GM18519 (cell line): ENCODE results near the gene CSMD2.

Experiments
- ATAC-seq: cut with Tn5 transposase; IDR thresholded peaks from one replicate; pipeline ENCODE4 v1.9.1; 2021; ENCODE audit warnings: mild to moderate bottlenecking, moderate library complexity; ENCODE audit not compliant: unreplicated experiment, low FRiP score

The CSMD2 gene

GRCh38 chr1:33709174-33709782 is 455.8 kb downstream of the CSMD2 start:
- no peak for ATAC-seq

GRCh38 chr1:33706634-33707255 is 458.3 kb downstream of the CSMD2 start:
- no peak for ATAC-seq

GRCh38 chr1:33703464-33703863 is 461.6 kb downstream of the CSMD2 start:
- no peak for ATAC-seq

- ATAC-seq: no peak
Observed at GRCh38 chr1:33698361-33699035, 466.5 kb downstream of the CSMD2 start.

- ATAC-seq: no peak
Observed at GRCh38 chr1:33697816-33698215, 467.2 kb downstream of the CSMD2 start.

GRCh38 chr1:33696962-33697361 is 468.1 kb downstream of the CSMD2 start:
- no peak for ATAC-seq

- ATAC-seq: no peak
Observed at GRCh38 chr1:33696311-33696710, 468.7 kb downstream of the CSMD2 start.

- ATAC-seq: no peak
Observed at GRCh38 chr1:33692206-33693188, 472.5 kb downstream of the CSMD2 start.

- ATAC-seq: no peak
Observed at GRCh38 chr1:33687000-33687399, 478.0 kb downstream of the CSMD2 start.

GRCh38 chr1:33686551-33686950 is 478.5 kb downstream of the CSMD2 start:
- no peak for ATAC-seq

- no peak for ATAC-seq
Observed at GRCh38 chr1:33685256-33685655, 479.8 kb downstream of the CSMD2 start.

- no peak for ATAC-seq
Observed at GRCh38 chr1:33684396-33685179, 480.4 kb downstream of the CSMD2 start.

- no peak for ATAC-seq
Observed at GRCh38 chr1:33683913-33684312, 481.1 kb downstream of the CSMD2 start.

- ATAC-seq: no peak
Observed at GRCh38 chr1:33682371-33682770, 482.7 kb downstream of the CSMD2 start.

- no peak for ATAC-seq
Observed at GRCh38 chr1:33680281-33680840, 484.7 kb downstream of the CSMD2 start.

GRCh38 chr1:33670567-33670966 is 494.5 kb downstream of the CSMD2 start:
- ATAC-seq: no peak

GRCh38 chr1:33668695-33669094 is 496.3 kb downstream of the CSMD2 start:
- no peak for ATAC-seq

- ATAC-seq: no peak
Observed at GRCh38 chr1:33667386-33668282, 497.4 kb downstream of the CSMD2 start.

GRCh38 chr1:33666616-33667015 is 498.4 kb downstream of the CSMD2 start:
- ATAC-seq: no peak
